H1 (cell line): ENCODE measurements around the gene SH3BGRL. TPM values are rescaled to one million over a fixed set of nuclear protein-coding genes. Genes with fewer than 3 reads are reported as not detected.

Experiments used
- CTCF ChIA-PET: fragments of 300-600 bp; sonication (Branson Sonifier 250); formaldehyde crosslinking; loops from one replicate; lab custom pipeline; 2021; ENCODE audit not compliant: partially characterized antibody; lab: Charles Lee
- POLR2A ChIA-PET: fragments of 300-600 bp; sonication (Branson Sonifier 250); formaldehyde crosslinking; loops from one replicate; lab custom pipeline; 2021; ENCODE audit warnings: inconsistent platforms; ENCODE audit not compliant: partially characterized antibody; lab: Charles Lee
- DNase-seq, 2 experiments: peaks; one replicate each; pipeline versions ENCODE4 v3.0.0 to v3.0.0-alpha.2; 2010 to 2022; ENCODE audit warnings: low spot score in 2 of 2, low read depth in 1 of 2, mixed read lengths in 1 of 2
- FAIRE-seq: peaks from 2 replicates; lab custom pipeline; 2011; peaks lifted over from hg19 to GRCh38; lab: Jason Lieb, UNC
- H2AFZ ChIP-seq: 2 replicates; pipeline ENCODE4 v1.8.1; 2012; ENCODE audit warnings: low read length, inconsistent platforms
- H2AK5ac ChIP-seq: 2 replicates; pipeline ENCODE4 v1.6.1; 2013; ENCODE audit warnings: low read depth, low read length
- H2BK120ac ChIP-seq: replicated peaks from 2 replicates; pipeline ENCODE3; 2013; ENCODE audit warnings: low read depth, low read length, inconsistent platforms
- H2BK12ac ChIP-seq: 2 replicates; pipeline ENCODE4 v1.6.1; 2013; ENCODE audit warnings: low read depth, low read length
- H2BK15ac ChIP-seq: 2 replicates; pipeline ENCODE4 v1.6.1; 2013; ENCODE audit warnings: low read length
- H2BK20ac ChIP-seq: 2 replicates; pipeline ENCODE4 v1.6.1; 2013; ENCODE audit warnings: low read length
- H2BK5ac ChIP-seq: 2 replicates; pipeline ENCODE4 v1.6.1; 2013; ENCODE audit warnings: low read depth, low read length
- H3K14ac ChIP-seq: 2 replicates; pipeline ENCODE4 v1.6.1; 2013; ENCODE audit warnings: inconsistent platforms; ENCODE audit not compliant: insufficient read length
- H3K18ac ChIP-seq: 2 replicates; pipeline ENCODE4 v1.6.1; 2013; ENCODE audit warnings: low read length; ENCODE audit errors: extremely low read depth
- H3K23ac ChIP-seq: 2 replicates; pipeline ENCODE4 v1.6.1; 2013; ENCODE audit warnings: inconsistent platforms; ENCODE audit not compliant: insufficient read length
- H3K23me2 ChIP-seq: 2 replicates; pipeline ENCODE4 v1.6.1; 2013; ENCODE audit warnings: low read depth, low read length
- H3K27ac ChIP-seq: 2 replicates; pipeline ENCODE4 v1.6.1; 2011; ENCODE audit warnings: low read depth, low read length, inconsistent platforms
- H3K27me3 ChIP-seq, 4 experiments: replicated peaks in 1 of 4; 1 replicate in 1 of 4; 2 replicates in 3 of 4; pipeline versions ENCODE4 v1.6.1 to v1.8.1; 2011 to 2013; ENCODE audit warnings: low read length in 3 of 4, mild to moderate bottlenecking in 3 of 4, inconsistent platforms in 2 of 4, mixed read lengths in 2 of 4, moderate library complexity in 1 of 4; ENCODE audit not compliant: control insufficient read depth in 3 of 4, insufficient read depth in 3 of 4; ENCODE audit errors: extremely low read depth in 1 of 4
- H3K36me3 ChIP-seq, 4 experiments: 2 replicates each; pipeline versions ENCODE4 v1.6.1 to v1.8.1; 2011 to 2013; ENCODE audit warnings: mild to moderate bottlenecking in 4 of 4, low read length in 3 of 4, moderate library complexity in 2 of 4, control low read depth in 1 of 4, inconsistent platforms in 1 of 4; ENCODE audit not compliant: insufficient read depth in 4 of 4, control insufficient read depth in 2 of 4
- H3K4ac ChIP-seq: replicated peaks from 2 replicates; pipeline ENCODE3; 2013; ENCODE audit warnings: low read length, low read depth, mixed read lengths, inconsistent platforms; ENCODE audit not compliant: insufficient read length
- H3K4me1 ChIP-seq, 4 experiments: replicated peaks in 1 of 4; 1 replicate in 1 of 4; 2 replicates in 3 of 4; pipeline versions ENCODE4 v1.6.1 to v1.8.1; 2011 to 2013; ENCODE audit warnings: low read length in 3 of 4, inconsistent platforms in 2 of 4, mixed read lengths in 1 of 4; ENCODE audit not compliant: insufficient read depth in 4 of 4, control insufficient read depth in 3 of 4
- H3K4me2 ChIP-seq, 2 experiments: 2 replicates each; pipeline versions ENCODE4 v1.6.1 to v1.8.1; 2011 to 2013; ENCODE audit warnings: low read depth in 2 of 2, low read length in 2 of 2, control low read depth in 1 of 2, inconsistent platforms in 1 of 2, mild to moderate bottlenecking in 1 of 2; ENCODE audit not compliant: insufficient read depth in 1 of 2
- H3K4me3 ChIP-seq, 4 experiments: fragments of 200-600, 300-600 bp in 1 of 4; sonication (generic), shearing (Covaris generic), sonication (Bioruptor Twin) in 1 of 4; 2 replicates each; pipeline versions ENCODE4 v1.5.1 to v1.8.1; 2011 to 2016; ENCODE audit warnings: low read length in 4 of 4, low read depth in 3 of 4, control low read depth in 2 of 4, inconsistent platforms in 2 of 4, mild to moderate bottlenecking in 2 of 4, mixed read lengths in 1 of 4, moderate library complexity in 1 of 4; ENCODE audit not compliant: insufficient read depth in 2 of 4; ENCODE audit errors: extremely low read depth in 1 of 4
- H3K56ac ChIP-seq: replicated peaks from 2 replicates; pipeline ENCODE3; 2013; ENCODE audit warnings: low read depth, mild to moderate bottlenecking, mixed read lengths, low read length, inconsistent platforms; ENCODE audit not compliant: insufficient read length
- H3K79me1 ChIP-seq: 2 replicates; pipeline ENCODE4 v1.6.1; 2013; ENCODE audit warnings: low read depth, low read length, control low read depth
- H3K79me2 ChIP-seq, 2 experiments: 2 replicates each; pipeline versions ENCODE4 v1.6.1 to v1.8.1; 2012 to 2013; ENCODE audit warnings: low read length in 2 of 2, mild to moderate bottlenecking in 2 of 2, inconsistent platforms in 1 of 2; ENCODE audit not compliant: insufficient read depth in 2 of 2, control insufficient read depth in 1 of 2
- H3K9ac ChIP-seq, 4 experiments: replicated peaks in 1 of 4; 1 replicate in 1 of 4; 2 replicates in 3 of 4; pipeline versions ENCODE4 v1.6.1 to v1.8.1; 2011 to 2013; ENCODE audit warnings: low read depth in 3 of 4, low read length in 3 of 4, control low read depth in 2 of 4, mild to moderate bottlenecking in 2 of 4, moderate library complexity in 2 of 4, inconsistent platforms in 1 of 4; ENCODE audit errors: extremely low read depth in 1 of 4
- H3K9me3 ChIP-seq, 2 experiments: 2 replicates each; pipeline versions ENCODE4 v1.6.1 to v1.8.1; 2012 to 2013; ENCODE audit warnings: mild to moderate bottlenecking in 2 of 2, moderate library complexity in 2 of 2, control low read depth in 1 of 2, inconsistent platforms in 1 of 2, low read depth in 1 of 2, low read length in 1 of 2, mixed read lengths in 1 of 2; ENCODE audit not compliant: insufficient read depth in 2 of 2
- H4K20me1 ChIP-seq, 2 experiments: replicated peaks in 1 of 2; 2 replicates each; pipeline versions ENCODE3 to v1.8.1; 2011 to 2013; ENCODE audit warnings: inconsistent platforms in 2 of 2, low read length in 2 of 2, mild to moderate bottlenecking in 1 of 2; ENCODE audit not compliant: insufficient read depth in 2 of 2, control insufficient read depth in 1 of 2
- H4K5ac ChIP-seq: 2 replicates; pipeline ENCODE4 v1.6.1; 2013; ENCODE audit warnings: low read length, low read depth, mixed read lengths, inconsistent platforms; ENCODE audit not compliant: insufficient read length
- H4K8ac ChIP-seq: 2 replicates; pipeline ENCODE4 v1.8.0; 2013; ENCODE audit warnings: mild to moderate bottlenecking, moderate library complexity, low read length, inconsistent platforms; ENCODE audit not compliant: insufficient read depth; ENCODE audit errors: extremely low read depth
- H4K91ac ChIP-seq: replicated peaks from 2 replicates; pipeline ENCODE3; 2013; ENCODE audit warnings: low read length, mixed read lengths, inconsistent platforms; ENCODE audit not compliant: insufficient read length
- EP300 ChIP-seq, 2 experiments: IDR thresholded peaks; 1 replicate in 1 of 2; 2 replicates in 1 of 2; pipeline ENCODE4 v1.6.1; 2011 to 2012; ENCODE audit warnings: low read depth in 2 of 2, low read length in 2 of 2, mild to moderate bottlenecking in 2 of 2, borderline replicate concordance in 1 of 2, inconsistent platforms in 1 of 2, moderate library complexity in 1 of 2
- FOSL1 ChIP-seq: IDR thresholded peaks from 2 replicates; pipeline ENCODE4 v1.6.1; 2011; ENCODE audit warnings: mild to moderate bottlenecking, low read depth, low read length, moderate library complexity; ENCODE audit not compliant: insufficient read depth
- JUND ChIP-seq: IDR thresholded peaks from 2 replicates; pipeline ENCODE4 v1.6.1; 2011; ENCODE audit warnings: mild to moderate bottlenecking, improper control_type of control experiment, low read length
- RAD21 ChIP-seq, 2 experiments: IDR thresholded peaks in 1 of 2; conservative IDR thresholded peaks in 1 of 2; 2 replicates each; pipeline ENCODE4 v1.6.1; 2011; ENCODE audit warnings: low read depth in 2 of 2, low read length in 2 of 2, improper control_type of control experiment in 1 of 2, inconsistent platforms in 1 of 2, mild to moderate bottlenecking in 1 of 2, moderate library complexity in 1 of 2
- WGBS, 2 experiments: shearing (Covaris generic) in 1 of 2; methylation state at CpG; one replicate each; pipeline versions ENCODE4 v1.1.6 to v1.1.7; 2013 to 2015; ENCODE audit warnings: low lambda C conversion rate in 2 of 2, mixed read lengths in 2 of 2, inconsistent platforms in 1 of 2, low coverage in 1 of 2, missing lambda C conversion rate in 1 of 2; ENCODE audit not compliant: insufficient replicate concordance in 2 of 2, insufficient coverage in 1 of 2, insufficient read length in 1 of 2; ENCODE audit errors: extremely low coverage in 1 of 2, missing lambda C conversion rate in 1 of 2; 5-methylcytosine and 5-hydroxymethylcytosine counted together
- polyA plus RNA-seq, 7 experiments: library from polyadenylated mRNA; depleted of rRNA in 3 of 7; stranded (reverse) in 5 of 7; unstranded in 2 of 7; fragments of >200 nt in 5 of 7; fragments of 200-250 nt in 2 of 7; gene quantifications; 1 replicate in 5 of 7; 2 replicates in 1 of 7; 4 replicates in 1 of 7; pipeline versions ENCODE4 v1.2.1 to v1.2.3, GENCODE V29; 2011 to 2013; ENCODE audit warnings: missing spikeins in 2 of 7, mixed read lengths in 2 of 7
- total RNA-seq: library from RNA; stranded (reverse); fragmentation: NEBNext Ultra II Directional; extraction: Animal tissue kit (Norgen Biotek cat#: 25700); gene quantifications from 2 replicates; pipeline ENCODE4 v1.2.1, GENCODE V29; 2021
- TF ChIP-seq, protein P1 (sequence below): IDR thresholded peaks from 2 replicates; pipeline ENCODE4 v1.6.1; 2012; ENCODE audit warnings: low read length, inconsistent platforms

The SH3BGRL gene
- total and polyA plus RNA-seq, 2 of the 8 experiments (the other 6 are each of a cell fraction or from before 2014, with no cell fraction given): 36.3 to 49.6 TPM

DNA sequence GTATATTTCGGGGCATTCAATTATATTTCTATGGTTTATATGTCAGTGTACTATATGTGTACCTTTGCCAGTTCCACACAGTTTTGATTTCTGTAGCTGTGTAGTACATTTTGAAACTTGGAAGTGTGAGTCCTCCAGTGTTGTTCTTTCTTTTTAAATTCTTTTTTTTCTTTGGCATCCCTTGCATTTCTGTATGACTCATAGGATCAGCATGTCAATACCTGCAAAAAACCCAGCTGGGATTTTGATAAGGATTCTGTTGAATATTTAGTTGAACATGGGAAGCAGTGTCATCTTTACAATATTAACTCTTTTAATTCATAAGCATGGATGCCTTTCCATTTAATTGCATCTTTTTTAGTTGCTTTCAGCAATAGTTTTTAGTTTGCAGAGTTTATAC lies 100.0 kb downstream of the SH3BGRL start:
- Histone ChIP-seq H3K79me1 (no peaks in the 10 kb centered on the region), H3K4ac (no peak overlapping the region), H2AK5ac (no peak overlapping the region), H3K4me3 (no peak overlapping the region), H3K9ac (no peak overlapping the region), H3K4me1 (no peaks in the 10 kb centered on the region), H3K56ac (no peak overlapping the region), H3K27ac (no peak overlapping the region), H3K18ac (no peak overlapping the region), H3K9me3 (no peaks in the 10 kb centered on the region), H3K79me2 (no peaks in the 10 kb centered on the region), H4K91ac (no peak overlapping the region), H3K14ac (no peak overlapping the region), H3K4me2 (no peak overlapping the region), H3K23me2 (no peaks in the 10 kb centered on the region), H2AFZ (no peak overlapping the region), H2BK20ac (no peak overlapping the region), H4K20me1 (no peaks in the 10 kb centered on the region), H2BK12ac (no peak overlapping the region), H2BK5ac (no peak overlapping the region), H3K23ac (no peak overlapping the region), H2BK120ac (no peak overlapping the region), H2BK15ac (no peak overlapping the region), H3K27me3 (no peaks in the 10 kb centered on the region), H3K36me3 (no peaks in the 10 kb centered on the region; a peak in 1 of 8 replicates), H4K5ac (no peak overlapping the region), H4K8ac (no peak overlapping the region)
- no peak for DNase-seq
- TF ChIP-seq FOSL1: no peak
- no peak for TF ChIP-seq EP300 (IDR thresholded peaks at IDR 0.05; ENCODE audit: borderline replicate concordance in 1 of 2, low read depth in 2 of 2, low read length in 2 of 2)
- TF ChIP-seq JUND: peak; percentile 59; the same call in 1 of the 2 replicates
- TF ChIP-seq, protein P1, sequence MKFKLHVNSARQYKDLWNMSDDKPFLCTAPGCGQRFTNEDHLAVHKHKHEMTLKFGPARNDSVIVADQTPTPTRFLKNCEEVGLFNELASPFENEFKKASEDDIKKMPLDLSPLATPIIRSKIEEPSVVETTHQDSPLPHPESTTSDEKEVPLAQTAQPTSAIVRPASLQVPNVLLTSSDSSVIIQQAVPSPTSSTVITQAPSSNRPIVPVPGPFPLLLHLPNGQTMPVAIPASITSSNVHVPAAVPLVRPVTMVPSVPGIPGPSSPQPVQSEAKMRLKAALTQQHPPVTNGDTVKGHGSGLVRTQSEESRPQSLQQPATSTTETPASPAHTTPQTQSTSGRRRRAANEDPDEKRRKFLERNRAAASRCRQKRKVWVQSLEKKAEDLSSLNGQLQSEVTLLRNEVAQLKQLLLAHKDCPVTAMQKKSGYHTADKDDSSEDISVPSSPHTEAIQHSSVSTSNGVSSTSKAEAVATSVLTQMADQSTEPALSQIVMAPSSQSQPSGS: no peak
- no peak for TF ChIP-seq RAD21 (IDR thresholded peaks at IDR 0.05 in 1 of 2, conservative IDR thresholded peaks at IDR 0.05 in 1 of 2; ENCODE audit: low read depth in 2 of 2, low read length in 2 of 2)
- 100% methylated on average over 1 of the region's 1 CpG; no CpG with 5 or more reads in 1 of the 2 experiments for WGBS, 2 experiments
- FAIRE-seq: no peak
- POLR2A ChIA-PET: no interaction called here
- CTCF ChIA-PET: no interaction called here
